IPS-11a (cell line): Measurements from ENCODE around the gene KRIT1.
"Not testable (repeated sequence)": the region's sequence is repeated elsewhere in the genome, so short reads cannot be mapped to it uniquely, and the experiment has no call there.

ENCODE experiments used
- H3K4me3 ChIP-seq: one replicate; pipeline ENCODE4 v1.5.1; 2013; ENCODE audit warnings: low read depth, low read length, control low read depth

The KRIT1 gene

DNA sequence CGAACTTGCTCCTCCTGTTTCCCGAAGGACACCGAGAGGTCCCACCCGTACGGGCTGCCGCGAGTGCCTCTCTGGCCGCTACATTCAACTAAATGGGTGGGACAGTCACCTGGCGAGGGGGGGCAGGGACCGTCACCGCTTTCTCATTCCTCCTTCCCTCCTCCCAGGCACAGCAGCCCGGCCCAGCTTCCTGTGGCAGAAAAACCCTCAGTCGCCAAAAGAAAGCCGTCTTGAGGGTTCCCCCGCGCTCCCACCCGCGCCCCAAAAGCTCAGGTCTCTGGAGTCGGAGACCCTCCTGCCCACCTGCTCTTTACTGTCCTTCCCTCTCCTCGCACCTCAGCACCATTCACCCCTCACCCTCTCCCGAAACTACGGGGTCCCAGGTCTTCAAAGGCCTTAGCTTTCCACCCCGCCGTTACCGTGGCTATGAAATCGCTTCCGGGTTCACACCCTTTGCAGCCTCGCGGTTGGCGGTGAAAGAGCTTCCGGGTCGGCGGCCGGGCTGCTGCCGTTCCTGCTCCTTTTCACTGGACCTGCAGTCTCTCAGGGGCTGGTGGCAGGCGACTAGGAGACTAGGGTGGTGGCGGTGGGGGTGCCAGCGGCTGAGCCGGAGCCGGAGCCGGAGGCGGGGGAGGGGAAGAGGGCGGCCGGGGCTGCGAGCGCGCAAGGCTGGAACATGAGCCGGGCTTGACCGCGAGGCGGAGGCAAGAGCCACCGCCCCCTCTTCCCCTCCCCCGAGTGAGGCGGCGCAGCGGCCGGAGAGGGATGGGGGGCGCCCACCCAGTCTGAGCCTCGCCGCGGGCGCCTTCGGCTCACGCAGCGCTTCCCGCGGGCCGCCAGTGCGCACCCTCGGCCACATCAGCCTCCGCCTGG lies at the start of gene KRIT1, which contains the start of gene ANKIB1:
Gene KRIT1, minus strand, starts transcription at position 428 of the 873 bp plus-strand sequence. CDS start 3,779 bp downstream, outside the sequence.
Gene ANKIB1, plus strand, starts transcription at position 488 of the 873 bp plus-strand sequence. CDS start 49,005 bp downstream, outside the sequence.
- H3K4me3 ChIP-seq, result peak within 1 kb of the TSS; percentile 94

DNA sequence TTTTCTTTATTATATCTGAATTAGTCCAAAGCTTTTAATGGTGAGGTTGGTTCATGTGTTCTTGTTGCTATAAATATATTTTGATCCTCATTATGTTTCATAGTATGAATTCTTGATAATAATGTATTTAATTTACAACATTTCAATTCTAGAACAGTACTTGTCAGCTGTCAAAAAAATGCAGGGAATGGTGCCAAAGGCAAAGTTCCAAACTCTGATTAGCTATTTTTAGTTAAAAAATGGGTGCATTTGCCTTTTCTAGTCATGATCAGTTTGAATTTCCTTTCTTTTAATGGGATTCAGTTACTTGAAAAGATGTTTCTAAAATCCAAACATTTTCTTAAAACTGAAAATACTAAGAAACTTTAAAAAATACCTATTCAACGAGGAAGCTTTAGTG lies 49.7 kb upstream of the KRIT1 start:
- H3K4me3 ChIP-seq, result no peak overlapping the region

DNA sequence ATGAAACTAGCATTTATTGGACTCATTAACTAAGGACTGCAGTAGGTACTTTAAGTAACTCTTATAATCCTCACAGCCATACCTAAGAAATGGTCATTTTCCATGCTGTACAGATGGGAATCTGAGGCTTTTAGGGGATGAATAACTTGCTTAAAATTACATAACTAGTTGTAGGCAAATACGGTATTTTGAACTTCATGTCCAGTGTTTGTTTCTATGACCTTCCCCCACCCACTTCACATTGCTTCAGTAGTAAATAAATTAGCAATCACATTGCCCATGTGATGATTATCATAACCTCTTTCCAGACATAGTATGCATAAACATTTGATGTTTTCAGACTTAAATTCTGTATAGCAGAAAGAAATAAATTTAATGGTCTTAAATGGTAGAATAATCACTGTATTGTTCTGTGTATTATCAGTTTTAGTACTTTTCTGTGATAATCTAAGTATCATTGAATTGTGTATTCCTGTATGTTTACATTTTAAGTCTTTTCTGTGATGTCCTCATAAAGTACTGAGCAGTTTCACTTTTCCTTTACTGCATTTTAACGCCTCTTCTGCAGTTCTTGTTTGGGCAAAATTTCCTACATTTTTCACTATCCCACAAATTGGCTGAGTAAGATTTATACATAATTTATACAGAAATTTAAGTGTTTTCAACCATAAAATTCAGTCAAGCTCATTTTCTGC lies 48.3 kb upstream of the KRIT1 start:
- H3K4me3 ChIP-seq, result no peak overlapping the region

DNA sequence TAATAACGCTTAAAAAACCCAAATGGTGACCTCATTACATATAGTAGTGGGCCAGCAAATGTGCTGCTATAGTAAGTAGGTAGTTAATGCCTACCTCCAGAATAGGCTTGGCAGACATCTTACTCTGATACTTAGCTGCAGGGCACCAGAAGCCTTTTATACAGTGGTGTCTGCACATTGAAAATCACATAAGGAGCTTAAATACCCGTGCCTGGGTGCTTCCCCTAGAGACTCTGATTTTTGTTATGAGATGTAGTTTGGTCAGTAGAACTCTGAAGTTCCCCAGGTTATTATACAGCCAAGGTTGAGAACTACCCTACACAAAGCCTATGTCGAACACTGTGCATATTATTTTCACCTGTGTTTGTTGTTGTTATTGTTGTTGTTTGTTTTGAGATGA lies 47.3 kb upstream of the KRIT1 start:
- H3K4me3 ChIP-seq, result no peak overlapping the region

GRCh38 chr7:92289321-92289720 lies 43.6 kb upstream of the KRIT1 start:
- H3K4me3 ChIP-seq, result no peak overlapping the region

GRCh38 chr7:92282930-92283329 lies 37.2 kb upstream of the KRIT1 start:
- no peak overlapping the region for H3K4me3 ChIP-seq

DNA sequence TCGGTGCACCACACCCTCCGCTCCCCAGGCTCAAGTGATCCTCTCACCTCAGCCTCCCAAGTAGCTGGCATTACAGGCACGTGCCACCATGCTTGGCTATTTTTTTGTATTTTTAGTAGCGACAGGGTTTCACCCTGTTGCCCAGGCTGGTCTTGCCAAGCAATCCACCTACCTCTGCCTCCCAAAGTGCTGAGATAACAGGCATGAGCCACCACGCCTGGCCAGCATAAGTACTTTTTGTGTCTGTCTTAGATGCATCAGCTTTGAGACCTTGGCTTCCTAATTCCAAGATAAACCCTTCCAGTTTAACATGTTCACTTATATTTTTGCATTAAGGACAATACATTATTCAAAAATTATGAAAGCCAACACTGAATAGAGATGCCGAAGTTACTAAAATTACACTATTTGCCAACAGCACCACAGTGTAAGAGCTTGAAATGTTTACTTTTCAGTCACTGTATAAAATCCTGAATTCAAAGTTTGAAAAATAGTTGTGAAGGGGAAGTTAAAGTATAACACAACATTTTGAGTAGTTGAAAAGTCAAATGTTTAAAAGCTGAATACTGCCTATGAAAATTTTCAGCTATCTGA lies 36.6 kb upstream of the KRIT1 start:
- no peak overlapping the region for H3K4me3 ChIP-seq

DNA sequence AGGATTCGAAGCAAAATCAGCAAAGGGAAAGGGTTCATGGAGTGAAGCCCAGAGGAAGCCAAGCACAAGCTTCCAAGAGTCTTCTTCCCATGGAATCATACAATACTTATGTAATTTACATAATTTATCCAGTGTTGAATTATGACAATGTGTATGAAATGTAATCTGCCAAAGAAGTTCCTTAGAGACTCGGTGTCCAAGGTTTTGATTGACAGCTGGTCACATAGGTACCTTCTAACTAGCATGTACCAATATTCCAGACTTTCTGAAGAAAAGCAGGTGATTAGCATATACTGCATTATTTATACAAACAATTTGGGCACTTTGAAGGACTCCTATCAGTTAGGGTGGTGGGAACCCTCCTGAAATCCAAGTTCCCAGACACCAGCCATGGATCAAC lies 35.3 kb upstream of the KRIT1 start:
- no peak overlapping the region for H3K4me3 ChIP-seq

- H3K4me3 ChIP-seq, result no peak overlapping the region
These were observed 33.8 kb upstream of the KRIT1 start for GRCh38 chr7:92279396-92280031.

DNA sequence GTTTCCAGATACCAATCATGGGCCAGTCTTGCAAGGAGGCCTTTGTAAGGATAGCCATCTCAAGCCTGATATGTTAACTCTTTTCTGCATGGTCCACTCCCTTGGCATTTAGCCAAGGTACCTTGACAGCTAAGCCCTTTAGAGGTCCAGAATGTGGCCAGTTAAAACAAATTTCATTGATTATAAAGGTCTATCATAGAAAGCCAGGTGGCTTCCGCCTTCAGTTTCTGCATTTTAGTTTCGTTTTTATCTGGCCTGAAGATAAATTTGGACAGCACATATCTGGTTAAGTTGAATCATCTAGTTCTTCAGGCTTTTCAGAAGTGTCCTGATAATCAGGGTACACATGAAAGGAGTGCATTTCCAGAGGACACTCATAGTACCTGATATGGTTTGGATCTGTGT lies 30.7 kb upstream of the KRIT1 start:
- H3K4me3 ChIP-seq, result no peak overlapping the region

DNA sequence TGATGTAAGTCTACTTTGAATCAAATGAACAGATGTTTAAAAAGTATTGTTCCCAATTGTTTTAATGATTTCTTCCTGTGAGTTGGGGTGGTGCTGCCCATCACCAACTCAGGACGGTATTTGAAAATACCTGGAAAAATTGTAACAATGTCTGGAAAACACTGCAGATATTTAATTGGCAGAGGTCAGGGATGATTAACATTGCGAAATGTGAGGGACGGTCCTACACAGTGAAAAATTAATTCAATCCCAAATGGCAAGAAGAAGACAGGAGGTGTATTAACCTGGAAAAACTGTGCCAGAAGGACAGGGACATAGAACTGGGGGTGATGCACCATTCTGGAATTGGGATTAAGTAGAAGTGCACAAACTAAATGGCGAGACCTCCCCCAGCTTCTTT lies 29.6 kb upstream of the KRIT1 start:
- H3K4me3 ChIP-seq, result no peak overlapping the region

- no peak overlapping the region for H3K4me3 ChIP-seq
These were observed 23.2 kb upstream of the KRIT1 start for GRCh38 chr7:92268921-92269320.

DNA sequence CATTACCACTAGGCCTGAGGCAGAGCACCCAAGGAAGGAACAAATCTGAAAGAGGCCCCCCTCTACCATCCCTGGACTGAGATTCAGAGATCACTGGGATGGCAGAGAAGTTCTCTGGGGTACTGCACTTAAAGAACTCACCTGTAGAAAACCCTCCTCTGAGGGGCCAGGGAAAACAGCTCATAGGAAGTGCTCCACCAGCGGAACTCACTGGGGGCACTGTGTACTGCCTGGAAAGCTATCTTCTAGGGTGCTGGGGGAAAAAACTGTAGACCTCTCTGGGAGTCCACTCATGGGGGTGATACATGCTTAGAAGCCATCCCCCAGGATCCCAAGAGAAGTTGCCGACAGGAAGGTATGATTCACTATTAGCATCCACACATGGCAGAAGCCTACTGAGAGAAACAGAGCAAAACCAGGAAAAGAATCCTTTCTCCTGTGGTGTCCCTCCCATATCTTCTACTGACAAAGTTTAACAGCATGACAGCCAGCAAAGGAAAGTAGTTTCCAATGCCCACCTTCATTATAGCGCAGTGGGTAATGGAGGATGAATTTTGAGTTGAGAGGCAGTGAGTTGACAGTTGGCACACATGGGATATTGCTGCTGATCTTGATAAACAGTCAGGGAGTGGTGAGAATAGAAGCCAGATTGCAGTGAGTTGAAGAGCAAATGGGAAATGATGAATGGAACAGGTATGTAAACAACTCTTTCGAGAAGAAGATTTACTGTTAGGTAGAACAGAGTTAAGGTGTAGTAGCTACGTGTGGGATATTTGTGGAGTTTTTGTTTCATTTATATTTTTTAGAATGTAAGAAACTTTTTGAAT lies 20.9 kb upstream of the KRIT1 start:
- H3K4me3 ChIP-seq, result no peak overlapping the region

- no peak overlapping the region for H3K4me3 ChIP-seq
These were observed 14.6 kb upstream of the KRIT1 start for GRCh38 chr7:92260248-92260781.

GRCh38 chr7:92259610-92260247 lies 14.0 kb upstream of the KRIT1 start:
- H3K4me3 ChIP-seq, result no peak overlapping the region

GRCh38 chr7:92259062-92259461 lies 13.3 kb upstream of the KRIT1 start:
- H3K4me3 ChIP-seq, result no peak overlapping the region

- H3K4me3 ChIP-seq, result no peak overlapping the region
These were observed 9.6 kb upstream of the KRIT1 start for GRCh38 chr7:92255308-92255707.

- H3K4me3 ChIP-seq, result not testable (repeated sequence)
These were observed 9.1 kb upstream of the KRIT1 start for GRCh38 chr7:92254800-92255199.

DNA sequence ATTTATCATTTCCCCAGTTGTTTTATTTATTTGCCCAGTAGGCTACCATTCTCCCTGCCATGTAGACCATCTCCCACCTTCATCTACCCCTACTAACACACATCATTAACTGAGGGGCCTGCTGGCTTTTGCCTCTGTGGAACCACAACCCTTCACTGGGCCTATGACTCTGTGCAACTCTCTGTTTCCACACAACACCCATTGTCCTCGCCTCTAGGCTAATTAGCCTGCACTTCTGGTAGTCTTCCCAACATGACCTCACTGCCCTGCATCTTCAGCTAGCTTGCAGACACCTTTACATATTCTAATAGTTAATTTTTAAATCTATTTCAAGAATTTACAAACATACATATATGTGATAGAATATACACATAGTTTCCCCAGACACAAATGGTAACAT lies 7.5 kb upstream of the KRIT1 start:
- H3K4me3 ChIP-seq, result no peak overlapping the region

GRCh38 chr7:92251181-92251580 lies 5.5 kb upstream of the KRIT1 start:
- H3K4me3 ChIP-seq, result no peak overlapping the region
